CD4-positive, CD25-positive, alpha-beta regulatory T cell (primary cell): ENCODE data around the gene MRTFA. TPM values are rescaled to one million over a fixed set of nuclear protein-coding genes. Genes with fewer than 3 reads are reported as not detected.

ENCODE experiments used
- ATAC-seq, 2 donors: fragments of 150-1000 bp; cut with Tn5 transposase; one replicate each; pipeline ENCODE4 v1.10.0; 2021; ENCODE audit warnings: low read depth in 2 of 2, moderate number of reproducible peaks in 2 of 2, moderate library complexity in 1 of 2
- DNase-seq, 3 donors: peaks; one replicate each; pipeline versions ENCODE4 v3.0.0 to v3.0.0-alpha.2; 2012 to 2022; ENCODE audit warnings: mixed read lengths in 1 of 3
- H3K27ac ChIP-seq: one replicate; pipeline ENCODE4 v1.7.0; 2013; ENCODE audit warnings: mild to moderate bottlenecking, low read length; ENCODE audit not compliant: insufficient read depth, poor library complexity, severe bottlenecking
- H3K27me3 ChIP-seq: one replicate; pipeline ENCODE4 v1.7.0; 2013; ENCODE audit warnings: low read length; ENCODE audit not compliant: control insufficient read depth, insufficient read depth
- H3K36me3 ChIP-seq: one replicate; pipeline ENCODE4 v1.7.0; 2013; ENCODE audit warnings: mild to moderate bottlenecking, low read length, moderate library complexity; ENCODE audit not compliant: control insufficient read depth, insufficient read depth
- H3K4me1 ChIP-seq: 2 replicates; pipeline ENCODE4 v1.7.0; 2013; ENCODE audit warnings: mild to moderate bottlenecking, low read length; ENCODE audit not compliant: insufficient read depth, control insufficient read depth, poor library complexity, severe bottlenecking
- H3K4me3 ChIP-seq: one replicate; pipeline ENCODE4 v1.7.0; 2013; ENCODE audit warnings: low read depth, mild to moderate bottlenecking, low read length, moderate library complexity
- H3K9me3 ChIP-seq, 2 experiments: 1 replicate in 1 of 2; 2 replicates in 1 of 2; pipeline ENCODE4 v1.7.0; 2013; ENCODE audit warnings: low read length in 2 of 2, mild to moderate bottlenecking in 1 of 2, moderate library complexity in 1 of 2; ENCODE audit not compliant: control insufficient read depth in 2 of 2
- H3K27ac Mint-ChIP-seq, 3 donors: one replicate each; pipeline ENCODE4 v1.8.0; 2020 to 2022; ENCODE audit warnings: mild to moderate bottlenecking in 3 of 3, mixed read lengths in 3 of 3, moderate library complexity in 2 of 3
- H3K27me3 Mint-ChIP-seq: one replicate; pipeline ENCODE4 v1.8.0; 2022; ENCODE audit warnings: mild to moderate bottlenecking, mixed read lengths
- H3K36me3 Mint-ChIP-seq: one replicate; pipeline ENCODE4 v1.8.0; 2020; ENCODE audit warnings: mixed read lengths
- H3K4me1 Mint-ChIP-seq, 4 donors: one replicate each; pipeline ENCODE4 v1.8.0; 2020 to 2022; ENCODE audit warnings: mixed read lengths in 4 of 4, mild to moderate bottlenecking in 1 of 4
- H3K4me3 Mint-ChIP-seq, 4 donors: one replicate each; pipeline ENCODE4 v1.8.0; 2020 to 2022; ENCODE audit warnings: mild to moderate bottlenecking in 4 of 4, mixed read lengths in 4 of 4, moderate library complexity in 3 of 4
- H3K9me3 Mint-ChIP-seq, 7 donors: one replicate each; pipeline ENCODE4 v1.8.0; 2020 to 2022; ENCODE audit warnings: mixed read lengths in 7 of 7, mild to moderate bottlenecking in 3 of 7, moderate library complexity in 2 of 7
- polyA plus RNA-seq, 4 donors: library from polyadenylated mRNA; unstranded; fragments of 300-500 nt; fragmentation: Illumina TruSeq; gene quantifications; one replicate each; pipeline ENCODE4 v1.2.3, GENCODE V29; 2021
- total RNA-seq: library from RNA; stranded (reverse); gene quantifications from one replicate; pipeline ENCODE4 v1.2.3, GENCODE V29; 2022

Gene MRTFA
- total and polyA plus RNA-seq, 5 donors from 2014 or later, result 11.3 to 94.5 (median 16.4) TPM

DNA sequence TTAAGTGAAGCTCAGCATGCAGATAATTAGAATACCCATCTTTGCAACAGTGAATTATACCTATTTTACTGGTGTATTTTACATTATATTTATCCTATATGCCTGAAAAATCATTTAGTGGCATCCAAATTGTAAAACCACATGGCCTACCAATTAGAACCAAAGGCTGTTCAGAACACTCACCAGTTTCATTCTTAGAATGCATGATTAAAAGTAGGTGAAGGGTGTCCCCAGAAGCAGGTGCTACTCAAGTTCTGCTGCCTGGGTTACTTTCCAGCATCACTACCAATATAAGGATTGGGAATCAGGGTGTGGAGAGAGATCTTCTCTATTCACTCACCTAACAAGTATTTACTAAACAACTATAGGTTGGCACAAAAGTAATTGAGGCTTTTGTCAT is 162.8 kb downstream of the MRTFA start:
- H3K9me3 ChIP-seq, result no peaks in the 10 kb centered on the region
- H3K4me1 ChIP-seq, result no peaks in the 10 kb centered on the region
- no peaks in the 10 kb centered on the region for H3K27me3 ChIP-seq
- ATAC-seq (no peak), DNase-seq (peak in 1 of 3 donors; percentile 55)
- peak overlapping the region in 1 of 3 donors; percentile 26 for H3K27ac Mint-ChIP-seq
- H3K9me3 Mint-ChIP-seq, result peaks cover 0 to 1% (median 0%) of the 10 kb centered on the region in 7 donors
- H3K4me3 Mint-ChIP-seq, result no peak overlapping the region
- no peaks in the 10 kb centered on the region for H3K36me3 ChIP-seq
- H3K4me3 ChIP-seq, result no peak overlapping the region
- H3K4me1 Mint-ChIP-seq, result peaks cover 0 to 50% (median 27%) of the 10 kb centered on the region in 4 donors
- no peaks in the 10 kb centered on the region for H3K36me3 Mint-ChIP-seq
- no peak overlapping the region for H3K27ac ChIP-seq
- no peaks in the 10 kb centered on the region for H3K27me3 Mint-ChIP-seq

DNA sequence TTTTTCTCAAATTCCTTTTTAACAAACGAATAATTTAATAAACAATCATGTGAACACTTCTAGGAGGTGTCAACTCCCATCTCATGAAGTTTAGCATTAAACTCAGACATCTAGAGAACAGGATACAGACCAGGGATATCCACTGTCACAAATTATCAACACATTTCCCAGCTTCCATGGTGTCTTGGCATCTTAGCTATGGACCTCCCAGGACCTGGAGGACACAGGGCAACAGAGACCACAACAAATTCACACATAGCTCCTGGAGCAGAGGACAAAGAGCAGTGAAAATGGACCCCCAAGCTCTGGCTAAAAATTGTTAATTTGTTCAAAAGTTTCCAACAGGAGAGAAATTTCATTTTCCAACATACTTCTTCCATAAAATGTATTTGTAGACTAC is 163.9 kb downstream of the MRTFA start:
- H3K4me1 Mint-ChIP-seq, result peaks cover 0 to 50% (median 26%) of the 10 kb centered on the region in 4 donors
- peaks cover 2% of the 10 kb centered on the region for H3K36me3 ChIP-seq
- no peak overlapping the region for H3K4me3 ChIP-seq
- no peaks in the 10 kb centered on the region for H3K27me3 Mint-ChIP-seq
- no peaks in the 10 kb centered on the region for H3K4me1 ChIP-seq
- no peaks in the 10 kb centered on the region for H3K27me3 ChIP-seq
- no peak overlapping the region for H3K4me3 Mint-ChIP-seq
- H3K9me3 Mint-ChIP-seq, result peaks cover 0 to 1% (median 0%) of the 10 kb centered on the region in 7 donors
- H3K36me3 Mint-ChIP-seq, result no peaks in the 10 kb centered on the region
- ATAC-seq, result no peak
- H3K27ac ChIP-seq, result no peak overlapping the region
- H3K27ac Mint-ChIP-seq, result peak overlapping the region in 1 of 3 donors; percentile 63
- no peaks in the 10 kb centered on the region for H3K9me3 ChIP-seq
- no peak for DNase-seq

DNA sequence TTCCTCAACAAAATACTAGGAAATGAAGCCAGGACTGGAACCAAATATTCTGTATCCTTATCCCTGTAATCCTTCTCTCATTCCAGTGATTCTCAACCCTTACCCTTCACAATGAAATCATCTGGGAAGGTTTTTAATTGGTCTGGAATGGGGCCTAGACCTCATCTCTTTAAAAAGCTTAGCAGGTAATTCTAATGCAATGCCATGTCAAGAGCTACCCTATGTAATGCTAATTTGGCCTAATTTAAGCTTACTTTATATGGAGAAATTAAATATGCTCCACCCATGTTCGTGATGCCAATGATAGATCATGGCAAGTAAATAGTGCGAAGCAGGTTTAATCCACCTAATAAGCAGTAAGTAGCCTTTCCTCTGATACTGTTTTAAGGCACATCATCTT is 164.5 kb downstream of the MRTFA start:
- DNase-seq (no peak), ATAC-seq (no peak)
- Histone ChIP-seq H3K4me3 (no peak overlapping the region), H3K36me3 (peaks cover 2% of the 10 kb centered on the region), H3K4me1 (no peaks in the 10 kb centered on the region), H3K27ac (no peak overlapping the region), H3K9me3 (no peaks in the 10 kb centered on the region), H3K27me3 (no peaks in the 10 kb centered on the region)
- Mint-ChIP-seq H3K4me3 (no peak overlapping the region), H3K27me3 (no peaks in the 10 kb centered on the region), H3K27ac (no peak overlapping the region), H3K4me1 (peaks cover 0 to 50% (median 28%) of the 10 kb centered on the region in 4 donors), H3K9me3 (peaks cover 0 to 1% (median 0%) of the 10 kb centered on the region in 7 donors), H3K36me3 (no peaks in the 10 kb centered on the region)

DNA sequence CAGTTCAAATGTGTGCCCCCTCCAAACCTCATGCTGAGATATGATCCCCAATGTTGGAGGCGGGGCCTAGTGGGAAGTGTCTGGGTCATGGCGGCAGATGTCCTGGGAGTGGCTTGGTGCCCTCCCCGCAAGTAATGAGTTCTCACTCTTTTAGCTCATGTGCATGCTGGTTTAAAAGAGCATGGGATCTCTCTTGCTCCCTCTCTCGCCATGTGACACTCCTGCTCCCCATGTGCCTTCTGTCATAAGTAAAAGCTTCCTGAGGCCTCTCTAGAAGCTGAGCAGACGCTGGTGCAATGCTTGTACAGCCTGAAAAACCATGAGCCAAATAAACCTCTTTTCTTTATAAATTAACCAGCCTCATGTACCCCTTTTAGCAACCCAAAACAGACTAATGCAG is 167.3 kb downstream of the MRTFA start:
- Histone ChIP-seq H3K27me3 (no peaks in the 10 kb centered on the region), H3K9me3 (no peaks in the 10 kb centered on the region), H3K27ac (no peak overlapping the region), H3K4me1 (peaks cover 10% of the 10 kb centered on the region), H3K4me3 (no peak overlapping the region), H3K36me3 (peaks cover 2% of the 10 kb centered on the region)
- no peak for ATAC-seq
- no peak for DNase-seq
- Mint-ChIP-seq H3K4me3 (peak overlapping the region in 1 of 4 donors; percentile 4), H3K27me3 (no peaks in the 10 kb centered on the region), H3K4me1 (peaks cover 5 to 54% (median 30%) of the 10 kb centered on the region in 4 donors), H3K9me3 (no peaks in the 10 kb centered on the region), H3K27ac (peak overlapping the region in 1 of 3 donors; percentile 7), H3K36me3 (peaks cover 3% of the 10 kb centered on the region)

DNA sequence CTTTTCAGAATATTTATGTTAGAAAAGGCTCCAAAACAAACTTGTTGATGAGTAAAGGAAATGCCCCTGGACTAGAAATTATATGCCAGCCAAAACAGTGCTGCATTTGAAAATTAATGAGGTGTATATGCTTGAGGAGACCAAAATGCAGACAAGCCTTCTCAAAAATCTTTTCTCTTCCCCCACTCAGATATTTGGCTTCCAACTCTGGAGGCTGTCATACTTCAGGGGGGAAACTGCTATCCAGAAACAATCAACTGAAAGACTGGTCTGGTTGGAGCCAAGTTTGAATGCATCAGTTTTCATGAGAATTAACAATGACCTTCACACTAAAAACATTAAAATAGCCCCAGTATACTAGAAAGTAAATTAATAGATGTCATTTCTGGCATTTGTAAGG is 167.9 kb downstream of the MRTFA start:
- Histone ChIP-seq H3K36me3 (peaks cover 2% of the 10 kb centered on the region), H3K27me3 (no peaks in the 10 kb centered on the region), H3K4me1 (peaks cover 16% of the 10 kb centered on the region), H3K4me3 (no peak overlapping the region), H3K9me3 (no peaks in the 10 kb centered on the region), H3K27ac (no peak overlapping the region)
- Mint-ChIP-seq H3K9me3 (no peaks in the 10 kb centered on the region), H3K4me1 (peaks cover 9 to 56% (median 30%) of the 10 kb centered on the region in 4 donors), H3K27ac (peak overlapping the region in 1 of 3 donors; percentile 7), H3K36me3 (peaks cover 3% of the 10 kb centered on the region), H3K4me3 (no peak overlapping the region), H3K27me3 (no peaks in the 10 kb centered on the region)
- no peak for DNase-seq
- no peak for ATAC-seq

DNA sequence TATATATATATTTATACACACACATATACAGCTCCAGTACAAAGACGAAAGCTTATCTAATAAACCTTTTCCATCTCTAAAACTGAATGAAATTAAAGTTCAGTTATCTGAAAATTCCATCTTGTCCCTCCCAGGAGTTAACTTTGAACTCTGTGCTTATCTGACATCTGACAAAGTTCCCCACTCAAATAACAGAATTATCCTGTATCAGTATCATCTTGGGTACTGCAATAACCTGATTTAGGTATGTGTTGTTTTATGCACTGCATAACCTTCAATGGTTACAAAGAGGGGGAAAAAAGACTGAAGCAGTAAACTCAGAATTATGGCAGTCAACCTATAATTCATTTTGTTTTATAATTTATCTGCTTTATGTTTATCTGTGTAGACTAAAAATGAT is 169.5 kb downstream of the MRTFA start:
- Histone ChIP-seq H3K36me3 (peaks cover 2% of the 10 kb centered on the region), H3K4me1 (peaks cover 22% of the 10 kb centered on the region), H3K4me3 (no peak overlapping the region), H3K9me3 (no peaks in the 10 kb centered on the region), H3K27ac (no peak overlapping the region), H3K27me3 (no peaks in the 10 kb centered on the region)
- peaks cover 6% of the 10 kb centered on the region for H3K36me3 Mint-ChIP-seq
- peaks cover 12 to 62% (median 33%) of the 10 kb centered on the region in 4 donors for H3K4me1 Mint-ChIP-seq
- no peak for DNase-seq
- H3K27ac Mint-ChIP-seq, result peak overlapping the region in 1 of 3 donors; percentile 7
- H3K27me3 Mint-ChIP-seq, result no peaks in the 10 kb centered on the region
- no peaks in the 10 kb centered on the region for H3K9me3 Mint-ChIP-seq
- ATAC-seq, result no peak
- H3K4me3 Mint-ChIP-seq, result peak overlapping the region in 1 of 4 donors; percentile 49

DNA sequence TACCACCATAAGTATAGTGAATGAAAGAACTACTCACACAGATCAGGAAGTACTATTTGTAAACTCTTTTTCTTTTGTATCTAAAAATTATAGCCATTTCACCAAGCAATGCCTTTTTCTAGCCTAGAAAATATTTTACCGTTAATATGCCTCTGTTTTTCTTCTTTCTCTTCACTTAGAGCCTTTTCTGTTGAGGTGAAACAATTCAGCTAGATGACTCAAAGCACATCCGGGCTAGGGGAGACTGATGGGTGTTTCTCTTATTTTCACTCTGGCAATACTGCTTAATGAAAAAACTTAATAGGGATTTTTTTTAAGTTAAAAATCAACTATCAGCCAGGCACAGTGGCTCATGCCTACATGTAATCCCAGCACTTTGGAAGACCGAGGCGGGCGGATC is 172.8 kb downstream of the MRTFA start:
- H3K4me3 ChIP-seq, result peak overlapping the region; percentile 96
- peaks cover 21 to 74% (median 54%) of the 10 kb centered on the region in 4 donors for H3K4me1 Mint-ChIP-seq

DNA sequence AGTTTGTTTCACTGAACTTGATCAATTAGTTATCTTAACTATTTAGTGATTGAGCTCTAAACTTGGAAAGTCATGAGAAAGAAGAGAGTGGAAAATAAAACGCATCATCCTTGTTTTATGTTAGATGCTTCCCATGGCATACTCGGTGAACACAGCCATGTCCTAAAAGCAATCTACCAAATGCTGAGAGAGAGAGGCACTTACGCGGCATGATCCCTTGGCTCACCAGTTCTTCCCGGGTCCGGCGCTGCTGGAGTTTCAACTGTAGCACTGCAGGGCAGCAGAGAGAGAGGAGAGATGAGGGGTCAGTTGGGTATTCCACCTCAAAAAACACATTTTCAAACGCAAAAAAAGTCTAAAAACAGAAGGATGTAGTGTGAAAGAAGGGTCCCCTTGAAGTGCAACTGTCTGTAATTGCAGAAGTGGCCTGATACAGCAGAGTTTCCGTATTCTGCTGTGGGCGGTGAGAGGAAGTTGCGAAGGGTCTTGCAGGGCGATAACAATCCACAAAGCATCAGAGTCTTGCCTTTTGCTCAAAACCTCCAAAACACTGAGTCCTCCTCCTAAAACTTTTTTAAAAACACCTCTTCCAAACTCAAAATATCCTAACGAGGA is 173.4 kb downstream of the MRTFA start:
- ATAC-seq (peak; percentile 85 to 86), DNase-seq (peak; percentile 35 to 84 (median 57))
- H3K36me3 Mint-ChIP-seq, result peaks cover 20% of the 10 kb centered on the region
- Histone ChIP-seq H3K9me3 (no peaks in the 10 kb centered on the region), H3K36me3 (peaks cover 10% of the 10 kb centered on the region), H3K27ac (peak overlapping the region; percentile 79), H3K4me3 (peak overlapping the region; percentile 96), H3K4me1 (peaks cover 59% of the 10 kb centered on the region), H3K27me3 (no peaks in the 10 kb centered on the region)
- no peaks in the 10 kb centered on the region for H3K9me3 Mint-ChIP-seq
- H3K4me1 Mint-ChIP-seq, result peaks cover 25 to 76% (median 57%) of the 10 kb centered on the region in 4 donors
- H3K27ac Mint-ChIP-seq, result peak overlapping the region; percentile 95 to 97 (median 95)
- no peaks in the 10 kb centered on the region for H3K27me3 Mint-ChIP-seq
- H3K4me3 Mint-ChIP-seq, result peak overlapping the region; percentile 91 to 99 (median 98)

More for the DNA sequence above, 172.8 kb downstream of the MRTFA start:
- Mint-ChIP-seq H3K27me3 (no peaks in the 10 kb centered on the region), H3K9me3 (no peaks in the 10 kb centered on the region), H3K27ac (peak overlapping the region; percentile 95 to 97 (median 95)), H3K4me3 (peak overlapping the region; percentile 91 to 99 (median 98)), H3K36me3 (peaks cover 16% of the 10 kb centered on the region)
- Histone ChIP-seq H3K9me3 (no peaks in the 10 kb centered on the region), H3K4me1 (peaks cover 54% of the 10 kb centered on the region), H3K27me3 (no peaks in the 10 kb centered on the region), H3K36me3 (peaks cover 5% of the 10 kb centered on the region), H3K27ac (peak overlapping the region; percentile 79)
- ATAC-seq (peak; percentile 78 to 84), DNase-seq (peak; percentile 23 to 85 (median 53))
